ENCODE measurements around the gene HK1.
A peak's percentile ranks its signal among the peaks of the same experiment; 100 is the strongest.

The HK1 gene

GRCh38 chr10:69359594-69359993, 81.3 kb downstream of the HK1 start:
- Histone ChIP-seq H2AK5ac (ENCODE audit: low read length) (no peak overlapping the region), H3K27me3 (ENCODE audit: insufficient read depth, low read length, poor library complexity) (no peaks in the 10 kb centered on the region), H3K18ac (ENCODE audit: low read length) (no peak overlapping the region), H3K36me3 (ENCODE audit: control insufficient read depth, insufficient read depth, low read length) (peaks cover 8% of the 10 kb centered on the region), H3K4me3 (ENCODE audit: low read length) (no peak overlapping the region), H2BK120ac (ENCODE audit: low read depth, low read length) (no peak overlapping the region), H3K23ac (ENCODE audit: low read length) (no peak overlapping the region), H3K9ac (ENCODE audit: low read length) (no peak overlapping the region), H3K4me2 (ENCODE audit: low read length) (no peak overlapping the region), H4K5ac (ENCODE audit: low read length) (no peak overlapping the region), H3K27ac (ENCODE audit: low read depth, low read length) (no peak overlapping the region), H4K8ac (ENCODE audit: low read depth, low read length) (no peak overlapping the region), H3K79me2 (ENCODE audit: control insufficient read depth, insufficient read depth, low read length) (peaks cover 53% of the 10 kb centered on the region), H3K56ac (ENCODE audit: low read length) (peak overlapping the region; percentile 17), H3K79me1 (ENCODE audit: low read length) (peaks cover 29% of the 10 kb centered on the region), H3K4me1 (ENCODE audit: control insufficient read depth, low read depth, low read length) (no peaks in the 10 kb centered on the region), H2BK5ac (ENCODE audit: low read length) (no peak overlapping the region), H3K4ac (ENCODE audit: low read depth, low read length) (no peak overlapping the region), H2BK15ac (replicated peaks; ENCODE audit: low read depth) (no peak overlapping the region)
- WGBS (ENCODE audit: extremely low coverage, insufficient coverage, low lambda C conversion rate): no CpG with 5 or more reads among the region's 5 CpGs
- no peak for DNase-seq

GRCh38 chr10:69360485-69361302, 82.4 kb downstream of the HK1 start:
- no CpG with 5 or more reads among the region's 8 CpGs for WGBS (ENCODE audit: extremely low coverage, insufficient coverage, low lambda C conversion rate)

GRCh38 chr10:69361303-69361614, 83.0 kb downstream of the HK1 start:
- Histone ChIP-seq H3K79me1 (ENCODE audit: low read length) (peaks cover 30% of the 10 kb centered on the region), H3K4me3 (ENCODE audit: low read length) (no peak overlapping the region), H3K36me3 (ENCODE audit: control insufficient read depth, insufficient read depth, low read length) (peaks cover 10% of the 10 kb centered on the region), H2BK15ac (replicated peaks; ENCODE audit: low read depth) (no peak overlapping the region), H4K5ac (ENCODE audit: low read length) (no peak overlapping the region), H2AK5ac (ENCODE audit: low read length) (no peak overlapping the region), H3K4me2 (ENCODE audit: low read length) (no peak overlapping the region), H3K56ac (ENCODE audit: low read length) (no peak overlapping the region), H3K27ac (ENCODE audit: low read depth, low read length) (no peak overlapping the region), H3K4ac (ENCODE audit: low read depth, low read length) (no peak overlapping the region), H3K79me2 (ENCODE audit: control insufficient read depth, insufficient read depth, low read length) (peaks cover 49% of the 10 kb centered on the region), H3K23ac (ENCODE audit: low read length) (no peak overlapping the region), H4K8ac (ENCODE audit: low read depth, low read length) (no peak overlapping the region), H3K4me1 (ENCODE audit: control insufficient read depth, low read depth, low read length) (no peaks in the 10 kb centered on the region), H3K9ac (ENCODE audit: low read length) (no peak overlapping the region), H2BK5ac (ENCODE audit: low read length) (no peak overlapping the region), H3K18ac (ENCODE audit: low read length) (no peak overlapping the region), H2BK120ac (ENCODE audit: low read depth, low read length) (no peak overlapping the region), H3K27me3 (ENCODE audit: insufficient read depth, low read length, poor library complexity) (no peaks in the 10 kb centered on the region)
- DNase-seq: no peak
- WGBS (ENCODE audit: extremely low coverage, insufficient coverage, low lambda C conversion rate): no CpG with 5 or more reads among the region's 2 CpGs

More at GRCh38 chr10:69360485-69361302, 82.4 kb downstream of the HK1 start:
- DNase-seq: no peak
- H3K4me3 ChIP-seq (ENCODE audit: low read length): no peak overlapping the region
- no peak overlapping the region for H4K5ac ChIP-seq (ENCODE audit: low read length)
- no peak overlapping the region for H3K27ac ChIP-seq (ENCODE audit: low read depth, low read length)
- H3K27me3 ChIP-seq (ENCODE audit: insufficient read depth, low read length, poor library complexity): no peaks in the 10 kb centered on the region
- no peak overlapping the region for H2AK5ac ChIP-seq (ENCODE audit: low read length)
- H3K36me3 ChIP-seq (ENCODE audit: control insufficient read depth, insufficient read depth, low read length): peaks cover 10% of the 10 kb centered on the region
- no peak overlapping the region for H3K23ac ChIP-seq (ENCODE audit: low read length)
- peaks cover 30% of the 10 kb centered on the region for H3K79me1 ChIP-seq (ENCODE audit: low read length)
- no peak overlapping the region for H3K18ac ChIP-seq (ENCODE audit: low read length)
- no peak overlapping the region for H2BK15ac ChIP-seq (replicated peaks; ENCODE audit: low read depth)
- H3K4ac ChIP-seq (ENCODE audit: low read depth, low read length): no peak overlapping the region
- no peak overlapping the region for H3K4me2 ChIP-seq (ENCODE audit: low read length)
- no peaks in the 10 kb centered on the region for H3K4me1 ChIP-seq (ENCODE audit: control insufficient read depth, low read depth, low read length)
- H2BK120ac ChIP-seq (ENCODE audit: low read depth, low read length): no peak overlapping the region
- H3K79me2 ChIP-seq (ENCODE audit: control insufficient read depth, insufficient read depth, low read length): peaks cover 52% of the 10 kb centered on the region
- no peak overlapping the region for H3K9ac ChIP-seq (ENCODE audit: low read length)
- H4K8ac ChIP-seq (ENCODE audit: low read depth, low read length): no peak overlapping the region
- no peak overlapping the region for H2BK5ac ChIP-seq (ENCODE audit: low read length)
- no peak overlapping the region for H3K56ac ChIP-seq (ENCODE audit: low read length)

GRCh38 chr10:69362471-69362954, 84.2 kb downstream of the HK1 start:
- Histone ChIP-seq H3K4me2 (ENCODE audit: low read length) (no peak overlapping the region), H2BK5ac (ENCODE audit: low read length) (no peak overlapping the region), H3K4me1 (ENCODE audit: control insufficient read depth, low read depth, low read length) (no peaks in the 10 kb centered on the region), H3K4ac (ENCODE audit: low read depth, low read length) (no peak overlapping the region), H3K27ac (ENCODE audit: low read depth, low read length) (no peak overlapping the region), H3K79me1 (ENCODE audit: low read length) (peaks cover 38% of the 10 kb centered on the region), H4K5ac (ENCODE audit: low read length) (no peak overlapping the region), H3K27me3 (ENCODE audit: insufficient read depth, low read length, poor library complexity) (no peaks in the 10 kb centered on the region), H3K23ac (ENCODE audit: low read length) (no peak overlapping the region), H2AK5ac (ENCODE audit: low read length) (no peak overlapping the region), H2BK15ac (replicated peaks; ENCODE audit: low read depth) (no peak overlapping the region), H3K56ac (ENCODE audit: low read length) (no peak overlapping the region), H4K8ac (ENCODE audit: low read depth, low read length) (no peak overlapping the region), H2BK120ac (ENCODE audit: low read depth, low read length) (no peak overlapping the region), H3K4me3 (ENCODE audit: low read length) (no peak overlapping the region), H3K36me3 (ENCODE audit: control insufficient read depth, insufficient read depth, low read length) (peaks cover 10% of the 10 kb centered on the region), H3K18ac (ENCODE audit: low read length) (no peak overlapping the region), H3K9ac (ENCODE audit: low read length) (no peak overlapping the region), H3K79me2 (ENCODE audit: control insufficient read depth, insufficient read depth, low read length) (peaks cover 47% of the 10 kb centered on the region)
- WGBS (ENCODE audit: extremely low coverage, insufficient coverage, low lambda C conversion rate): no CpG with 5 or more reads among the region's 13 CpGs
- DNase-seq: no peak

DNA sequence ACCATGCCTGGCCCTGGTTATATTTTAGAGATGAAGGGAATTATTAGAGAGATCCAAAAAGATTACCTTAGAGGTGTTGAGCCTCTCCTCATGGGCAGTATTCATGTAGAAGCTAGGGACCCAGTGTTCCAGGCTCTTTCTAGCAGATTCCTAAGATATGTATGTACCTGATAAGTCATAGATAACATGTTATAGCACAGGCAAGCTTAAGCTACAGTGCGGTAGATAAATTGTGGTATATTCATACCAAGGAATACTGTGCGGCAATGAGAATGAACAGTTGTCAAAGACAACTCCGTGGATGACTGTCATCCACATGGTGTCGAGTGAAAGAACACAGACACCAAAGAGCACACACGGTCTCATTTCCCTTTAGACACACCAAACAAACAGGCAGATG, 85.4 kb downstream of the HK1 start:
- Histone ChIP-seq H3K36me3 (ENCODE audit: control insufficient read depth, insufficient read depth, low read length) (peaks cover 10% of the 10 kb centered on the region), H4K5ac (ENCODE audit: low read length) (no peak overlapping the region), H3K4ac (ENCODE audit: low read depth, low read length) (no peak overlapping the region), H3K4me2 (ENCODE audit: low read length) (no peak overlapping the region), H3K27ac (ENCODE audit: low read depth, low read length) (no peak overlapping the region), H4K8ac (ENCODE audit: low read depth, low read length) (no peak overlapping the region), H3K18ac (ENCODE audit: low read length) (no peak overlapping the region), H3K56ac (ENCODE audit: low read length) (no peak overlapping the region), H2BK120ac (ENCODE audit: low read depth, low read length) (no peak overlapping the region), H3K4me3 (ENCODE audit: low read length) (no peak overlapping the region), H3K4me1 (ENCODE audit: control insufficient read depth, low read depth, low read length) (no peaks in the 10 kb centered on the region), H3K27me3 (ENCODE audit: insufficient read depth, low read length, poor library complexity) (no peaks in the 10 kb centered on the region), H2AK5ac (ENCODE audit: low read length) (no peak overlapping the region), H3K79me2 (ENCODE audit: control insufficient read depth, insufficient read depth, low read length) (peaks cover 39% of the 10 kb centered on the region), H3K9ac (ENCODE audit: low read length) (no peak overlapping the region), H2BK5ac (ENCODE audit: low read length) (no peak overlapping the region), H2BK15ac (replicated peaks; ENCODE audit: low read depth) (no peak overlapping the region), H3K79me1 (ENCODE audit: low read length) (peaks cover 34% of the 10 kb centered on the region), H3K23ac (ENCODE audit: low read length) (no peak overlapping the region)
- no CpG with 5 or more reads among the region's 5 CpGs for WGBS (ENCODE audit: extremely low coverage, insufficient coverage, low lambda C conversion rate)
- no peak for DNase-seq

All from mesendoderm (in vitro differentiated cells).